Endothelial cell of umbilical vein (primary cell): Measurements from ENCODE around the gene AKT2. TPM values are rescaled to one million over a fixed set of nuclear protein-coding genes. Genes with fewer than 3 reads are reported as not detected.

Source experiments
- BruUV-seq: library from RNA; stranded (reverse); fragments of 400-500 nt; replicated peaks from 2 replicates; lab custom pipeline; 2021; lab: Mats Ljungman, UMichigan
- CTCF ChIA-PET: fragments of 300-600, 350-600 bp; sonication (Branson Sonifier 250); formaldehyde crosslinking; loops from one replicate; lab custom pipeline; 2021; ENCODE audit warnings: antibody characterized with exemption, inconsistent platforms; lab: Charles Lee
- POLR2A ChIA-PET: fragments of 300-600, 350-600 bp; sonication (Branson Sonifier 250); formaldehyde crosslinking; loops from one replicate; lab custom pipeline; 2021; ENCODE audit warnings: antibody characterized with exemption, inconsistent platforms; lab: Charles Lee
- DNase-seq: peaks from one replicate; pipeline ENCODE4 v3.0.0-alpha.2; 2011; ENCODE audit warnings: low read depth, low spot score
- FAIRE-seq: peaks from 2 replicates; lab custom pipeline; 2011; peaks lifted over from hg19 to GRCh38; lab: Jason Lieb, UNC
- H2AFZ ChIP-seq: 2 replicates; pipeline ENCODE4 v1.6.0; 2012; ENCODE audit warnings: low read depth, low read length, control low read depth, inconsistent platforms
- H3K27ac ChIP-seq: 2 replicates; pipeline ENCODE4 v1.5.1; 2011; ENCODE audit warnings: low read depth, mild to moderate bottlenecking, control low read depth, low read length, moderate library complexity; ENCODE audit not compliant: insufficient read depth
- H3K27me3 ChIP-seq, 2 experiments: 2 replicates each; pipeline versions ENCODE4 v1.6.0 to v1.6.1; 2011; ENCODE audit warnings: low read length in 2 of 2, mixed read lengths in 1 of 2; ENCODE audit not compliant: control insufficient read depth in 2 of 2, insufficient read depth in 2 of 2
- H3K36me3 ChIP-seq, 2 experiments: 2 replicates in 1 of 2; 3 replicates in 1 of 2; pipeline ENCODE4 v1.5.1; 2011; ENCODE audit warnings: low read length in 2 of 2, mild to moderate bottlenecking in 1 of 2, moderate library complexity in 1 of 2; ENCODE audit not compliant: control insufficient read depth in 2 of 2, insufficient read depth in 2 of 2; ENCODE audit errors: extremely low read depth in 1 of 2
- H3K4me1 ChIP-seq: 3 replicates; pipeline ENCODE4 v1.5.1; 2011; ENCODE audit warnings: mild to moderate bottlenecking, low read length; ENCODE audit not compliant: control insufficient read depth, insufficient read depth; ENCODE audit errors: extremely low read depth
- H3K4me2 ChIP-seq: 2 replicates; pipeline ENCODE4 v1.6.1; 2011; ENCODE audit warnings: low read length, control low read depth, mixed read lengths; ENCODE audit not compliant: insufficient read depth
- H3K4me3 ChIP-seq, 3 experiments: fragments of 200-600 bp in 1 of 3; sonication (generic), shearing (Covaris generic) in 1 of 3; replicated peaks in 1 of 3; 2 replicates each; pipeline ENCODE4 v1.5.1; 2011 to 2016; ENCODE audit warnings: control low read depth in 3 of 3, low read length in 3 of 3, mild to moderate bottlenecking in 2 of 3, inconsistent platforms in 1 of 3, low read depth in 1 of 3, moderate library complexity in 1 of 3; ENCODE audit not compliant: insufficient read depth in 1 of 3
- H3K79me2 ChIP-seq: 2 replicates; pipeline ENCODE4 v1.6.0; 2012; ENCODE audit warnings: low read length, inconsistent platforms; ENCODE audit not compliant: control insufficient read depth, insufficient read depth
- H3K9ac ChIP-seq: replicated peaks from 2 replicates; pipeline ENCODE3; 2011; ENCODE audit warnings: low read length, control low read depth; ENCODE audit not compliant: insufficient read depth; ENCODE audit errors: extremely low read depth
- H3K9me1 ChIP-seq: replicated peaks from 3 replicates; pipeline ENCODE4 v1.6.0; 2011; ENCODE audit warnings: mild to moderate bottlenecking, low read length; ENCODE audit not compliant: control insufficient read depth, insufficient read depth; ENCODE audit errors: extremely low read depth
- H3K9me3 ChIP-seq: replicated peaks from 2 replicates; pipeline ENCODE4 v1.5.1; 2012; ENCODE audit warnings: low read length, inconsistent platforms; ENCODE audit not compliant: control insufficient read depth, insufficient read depth
- H4K20me1 ChIP-seq: replicated peaks from 2 replicates; pipeline ENCODE3; 2011; ENCODE audit warnings: mild to moderate bottlenecking, low read length; ENCODE audit not compliant: control insufficient read depth, insufficient read depth; ENCODE audit errors: extremely low read depth
- EZH2 ChIP-seq: IDR thresholded peaks from 2 replicates; pipeline ENCODE4 v1.6.1; 2012; ENCODE audit warnings: borderline replicate concordance, low read depth, mild to moderate bottlenecking, moderate library complexity, low read length, inconsistent platforms; ENCODE audit not compliant: severe bottlenecking
- FOS ChIP-seq: IDR thresholded peaks from 2 replicates; pipeline ENCODE4 v1.6.1; 2011; ENCODE audit warnings: mild to moderate bottlenecking, low read length, moderate library complexity, borderline replicate concordance; ENCODE audit not compliant: insufficient read depth
- GATA2 ChIP-seq: IDR thresholded peaks from 2 replicates; pipeline ENCODE4 v1.7.0; 2011; ENCODE audit warnings: low read depth, mild to moderate bottlenecking, moderate library complexity, mixed read lengths, low read length; ENCODE audit not compliant: insufficient read length, insufficient read depth
- JUN ChIP-seq: IDR thresholded peaks from 2 replicates; pipeline ENCODE4 v1.6.1; 2011; ENCODE audit warnings: borderline replicate concordance, low read depth; ENCODE audit not compliant: insufficient read length, insufficient read depth
- MYC ChIP-seq: IDR thresholded peaks from one replicate; pipeline ENCODE4 v1.6.1; 2011; ENCODE audit warnings: mild to moderate bottlenecking, low read depth, low read length
- POLR2A ChIP-seq: IDR thresholded peaks from 2 replicates; pipeline ENCODE4 v1.6.1; 2012; ENCODE audit warnings: low read depth, mild to moderate bottlenecking, control low read depth, low read length
- POLR2AphosphoS5 ChIP-seq: IDR thresholded peaks from 2 replicates; pipeline ENCODE4 v1.6.1; 2012; ENCODE audit warnings: low read depth, mild to moderate bottlenecking, control low read depth, low read length, moderate library complexity; ENCODE audit not compliant: insufficient read depth
- dilution Hi-C: fragments of 300-500 bp; cut with MboI; formaldehyde crosslinking; loops from one replicate; pipeline ENCODE4 v1.15.0; 2019; ENCODE audit warnings: low sequenced_read_pairs; ENCODE audit not compliant: extremely low pct_ligation_motif_present
- intact Hi-C: fragments of 100-400 bp; cut with micrococcal nuclease; formaldehyde crosslinking; loops from one replicate; pipeline ENCODE4 v1.10.0; 2022
- polyA plus RNA-seq, 4 experiments: library from polyadenylated mRNA; depleted of rRNA in 3 of 4; stranded (reverse) in 3 of 4; unstranded in 1 of 4; fragments of >200 nt; gene quantifications; 2 replicates each; pipeline versions ENCODE4 v1.2.1 to v1.2.3, GENCODE V29; 2011 to 2012; ENCODE audit warnings: missing spikeins in 1 of 4
- total RNA-seq: library from RNA; stranded (reverse); gene quantifications from 2 replicates; pipeline ENCODE4 v1.2.3, GENCODE V29; 2021
- TF ChIP-seq, protein P1 (sequence below), 2 donors: IDR thresholded peaks; 1 replicate in 1 of 2; 2 replicates in 1 of 2; pipeline ENCODE4 v1.5.1; 2011; ENCODE audit warnings: low read length in 2 of 2, mild to moderate bottlenecking in 2 of 2, moderate library complexity in 2 of 2, control low read depth in 1 of 2, inconsistent platforms in 1 of 2, low read depth in 1 of 2; ENCODE audit not compliant: insufficient read depth in 1 of 2; ENCODE audit errors: extremely low read depth in 1 of 2
- TF ChIP-seq, protein P2 (sequence below): IDR thresholded peaks from 2 replicates; pipeline ENCODE4 v1.6.1; 2011; ENCODE audit not compliant: insufficient read depth, insufficient read length

AKT2 gene
- total and polyA plus RNA-seq, 2 donors (not counting 3 experiments of a cell fraction or from before 2014, with no cell fraction given): 65.2 to 69.8 TPM

DNA sequence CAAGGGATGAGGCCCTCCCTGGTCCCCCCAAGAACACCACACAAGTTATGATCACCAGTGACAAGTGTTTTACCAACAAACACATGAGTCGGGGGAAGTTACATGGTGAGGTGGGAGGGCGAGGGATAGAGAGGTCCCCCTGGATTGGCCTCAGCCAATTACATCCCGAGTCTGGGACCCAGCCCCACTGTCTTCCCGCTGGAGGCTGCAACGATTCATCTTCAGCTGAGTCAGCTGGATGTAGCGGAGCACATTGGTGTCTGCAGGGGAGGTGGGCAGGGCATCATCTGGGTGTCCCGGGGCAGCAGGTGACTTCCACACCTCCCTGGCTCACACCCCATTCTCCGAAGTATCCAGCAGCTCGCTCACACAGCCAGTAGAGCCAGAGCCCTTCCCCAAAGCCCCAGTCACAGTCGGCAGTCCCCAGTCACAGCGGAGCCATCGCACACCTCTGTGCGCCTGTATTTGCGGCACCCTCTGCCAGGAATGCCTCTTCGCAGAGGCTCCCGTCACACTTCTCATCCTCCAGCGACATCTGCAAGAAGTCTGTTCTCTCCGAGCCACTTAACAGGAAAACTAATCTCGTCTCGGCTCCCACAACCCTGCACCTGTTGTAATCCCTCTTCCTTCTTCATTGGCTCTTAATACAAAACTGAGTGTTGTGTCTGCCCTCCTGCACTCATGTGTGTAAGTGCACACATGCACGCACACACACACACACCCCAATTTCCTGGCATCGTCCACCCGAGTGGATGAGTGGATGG, 69.0 kb downstream of the AKT2 start:
- Histone ChIP-seq H3K9me3 (no peaks in the 10 kb centered on the region), H4K20me1 (no peaks in the 10 kb centered on the region), H3K79me2 (no peaks in the 10 kb centered on the region), H3K27ac (no peak overlapping the region), H3K36me3 (no peaks in the 10 kb centered on the region), H2AFZ (no peak overlapping the region), H3K27me3 (peaks cover 18% of the 10 kb centered on the region in 2 experiments), H3K9ac (no peak overlapping the region), H3K4me2 (no peak overlapping the region), H3K9me1 (no peaks in the 10 kb centered on the region), H3K4me1 (peaks cover 11% of the 10 kb centered on the region), H3K4me3 (no peak overlapping the region)
- ChIA-PET CTCF (no interaction called here), POLR2A (no interaction called here)
- dilution Hi-C loops (no loop called here), intact Hi-C loops (no loop called here)
- TF ChIP-seq EZH2: peak; percentile 33
- TF ChIP-seq, protein P1, sequence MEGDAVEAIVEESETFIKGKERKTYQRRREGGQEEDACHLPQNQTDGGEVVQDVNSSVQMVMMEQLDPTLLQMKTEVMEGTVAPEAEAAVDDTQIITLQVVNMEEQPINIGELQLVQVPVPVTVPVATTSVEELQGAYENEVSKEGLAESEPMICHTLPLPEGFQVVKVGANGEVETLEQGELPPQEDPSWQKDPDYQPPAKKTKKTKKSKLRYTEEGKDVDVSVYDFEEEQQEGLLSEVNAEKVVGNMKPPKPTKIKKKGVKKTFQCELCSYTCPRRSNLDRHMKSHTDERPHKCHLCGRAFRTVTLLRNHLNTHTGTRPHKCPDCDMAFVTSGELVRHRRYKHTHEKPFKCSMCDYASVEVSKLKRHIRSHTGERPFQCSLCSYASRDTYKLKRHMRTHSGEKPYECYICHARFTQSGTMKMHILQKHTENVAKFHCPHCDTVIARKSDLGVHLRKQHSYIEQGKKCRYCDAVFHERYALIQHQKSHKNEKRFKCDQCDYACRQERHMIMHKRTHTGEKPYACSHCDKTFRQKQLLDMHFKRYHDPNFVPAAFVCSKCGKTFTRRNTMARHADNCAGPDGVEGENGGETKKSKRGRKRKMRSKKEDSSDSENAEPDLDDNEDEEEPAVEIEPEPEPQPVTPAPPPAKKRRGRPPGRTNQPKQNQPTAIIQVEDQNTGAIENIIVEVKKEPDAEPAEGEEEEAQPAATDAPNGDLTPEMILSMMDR (IDR thresholded peaks at IDR 0.05; ENCODE audit: extremely low read depth in 1 of 2, insufficient read depth in 1 of 2, low read depth in 1 of 2, low read length in 2 of 2): no peak
- no TSS peak for BruUV-seq
- DNase-seq (no peak), FAIRE-seq (no peak)

DNA sequence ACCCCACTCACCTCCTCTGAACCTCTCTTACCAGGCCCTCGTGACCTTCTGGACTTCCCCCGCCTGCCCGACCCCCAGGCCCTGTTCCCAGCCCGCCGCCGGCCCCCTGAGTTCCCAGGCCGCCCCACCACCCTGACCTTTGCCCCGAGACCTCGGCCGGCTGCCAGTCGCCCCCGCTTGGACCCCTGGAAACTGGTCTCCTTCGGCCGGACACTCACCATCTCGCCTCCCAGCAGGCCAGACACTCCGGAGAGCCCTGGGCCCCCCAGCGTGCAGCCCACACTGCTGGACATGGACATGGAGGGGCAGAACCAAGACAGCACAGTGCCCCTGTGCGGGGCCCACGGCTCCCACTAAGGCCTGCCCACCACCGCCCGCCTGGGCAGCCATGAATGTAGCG, 70.2 kb downstream of the AKT2 start:
- dilution Hi-C loops (no loop called here), intact Hi-C loops (no loop called here)
- no peak overlapping the region for H3K4me2 ChIP-seq
- H3K79me2 ChIP-seq: no peaks in the 10 kb centered on the region
- H3K4me1 ChIP-seq: peaks cover 8% of the 10 kb centered on the region
- H3K27me3 ChIP-seq: peaks cover 18% of the 10 kb centered on the region in 2 experiments
- H3K9me3 ChIP-seq: no peaks in the 10 kb centered on the region
- H3K36me3 ChIP-seq: no peaks in the 10 kb centered on the region
- no peaks in the 10 kb centered on the region for H3K9me1 ChIP-seq
- DNase-seq (no peak), FAIRE-seq (no peak)
- no peak overlapping the region for H3K27ac ChIP-seq
- no peak overlapping the region for H3K9ac ChIP-seq
- no peak overlapping the region for H2AFZ ChIP-seq
- no TSS peak for BruUV-seq
- H3K4me3 ChIP-seq: no peak overlapping the region
- CTCF ChIA-PET: no interaction called here
- POLR2A ChIA-PET: no interaction called here
- no peaks in the 10 kb centered on the region for H4K20me1 ChIP-seq
- TF ChIP-seq POLR2AphosphoS5 (no peak), EZH2 (no peak), POLR2A (no peak), MYC (no peak), FOS (no peak), GATA2 (no peak), JUN (no peak)
- TF ChIP-seq, protein P1 (IDR thresholded peaks at IDR 0.05; ENCODE audit: extremely low read depth in 1 of 2, insufficient read depth in 1 of 2, low read depth in 1 of 2, low read length in 2 of 2): no peak
- TF ChIP-seq, protein P2, sequence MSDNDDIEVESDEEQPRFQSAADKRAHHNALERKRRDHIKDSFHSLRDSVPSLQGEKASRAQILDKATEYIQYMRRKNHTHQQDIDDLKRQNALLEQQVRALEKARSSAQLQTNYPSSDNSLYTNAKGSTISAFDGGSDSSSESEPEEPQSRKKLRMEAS: no peak
